Jurkat, Clone E6-1 (cell line): ENCODE data around the gene TTC23.
"Not testable (repeated sequence)": the region's sequence is repeated elsewhere in the genome, so short reads cannot be mapped to it uniquely, and the experiment has no call there.

ENCODE experiments used
- DNase-seq: peaks from one replicate; pipeline ENCODE4 v3.0.0-alpha.2; 2011; ENCODE audit warnings: low read depth, low spot score
- H3K4me3 ChIP-seq: 2 replicates; pipeline ENCODE4 v1.5.1; 2011; ENCODE audit warnings: mild to moderate bottlenecking, low read length, control low read depth, moderate library complexity

Gene TTC23

GRCh38 chr15:99210334-99210733, 39.0 kb downstream of the TTC23 start:
- no peak for DNase-seq
- H3K4me3 ChIP-seq = no peak overlapping the region

- no peak for DNase-seq
- no peak overlapping the region for H3K4me3 ChIP-seq
Observed at GRCh38 chr15:99209326-99209725, 40.1 kb downstream of the TTC23 start.

DNA sequence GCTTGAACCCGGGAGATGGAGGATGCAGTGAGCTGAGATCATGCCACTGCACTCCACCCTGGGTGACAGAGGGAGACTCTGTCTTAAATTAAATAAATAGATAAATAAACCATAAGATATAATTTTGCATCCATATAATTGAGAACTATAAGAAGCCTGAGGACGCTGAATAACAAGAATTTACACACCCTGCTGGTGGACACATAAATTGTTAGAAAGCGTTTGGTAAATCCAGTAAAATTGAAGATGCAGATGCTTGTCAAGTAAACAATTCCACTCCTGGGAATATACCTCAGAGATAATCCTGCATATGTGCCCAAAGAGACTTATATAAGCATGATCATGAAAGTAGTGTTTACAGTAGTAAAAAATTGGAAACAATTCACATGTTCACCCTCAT, 41.7 kb downstream of the TTC23 start:
- H3K4me3 ChIP-seq = no peak overlapping the region

GRCh38 chr15:99202176-99202552, 47.2 kb downstream of the TTC23 start:
- DNase-seq = no peak
- no peak overlapping the region for H3K4me3 ChIP-seq

More for the DNA sequence above, 41.7 kb downstream of the TTC23 start:
- no peak for DNase-seq

DNA sequence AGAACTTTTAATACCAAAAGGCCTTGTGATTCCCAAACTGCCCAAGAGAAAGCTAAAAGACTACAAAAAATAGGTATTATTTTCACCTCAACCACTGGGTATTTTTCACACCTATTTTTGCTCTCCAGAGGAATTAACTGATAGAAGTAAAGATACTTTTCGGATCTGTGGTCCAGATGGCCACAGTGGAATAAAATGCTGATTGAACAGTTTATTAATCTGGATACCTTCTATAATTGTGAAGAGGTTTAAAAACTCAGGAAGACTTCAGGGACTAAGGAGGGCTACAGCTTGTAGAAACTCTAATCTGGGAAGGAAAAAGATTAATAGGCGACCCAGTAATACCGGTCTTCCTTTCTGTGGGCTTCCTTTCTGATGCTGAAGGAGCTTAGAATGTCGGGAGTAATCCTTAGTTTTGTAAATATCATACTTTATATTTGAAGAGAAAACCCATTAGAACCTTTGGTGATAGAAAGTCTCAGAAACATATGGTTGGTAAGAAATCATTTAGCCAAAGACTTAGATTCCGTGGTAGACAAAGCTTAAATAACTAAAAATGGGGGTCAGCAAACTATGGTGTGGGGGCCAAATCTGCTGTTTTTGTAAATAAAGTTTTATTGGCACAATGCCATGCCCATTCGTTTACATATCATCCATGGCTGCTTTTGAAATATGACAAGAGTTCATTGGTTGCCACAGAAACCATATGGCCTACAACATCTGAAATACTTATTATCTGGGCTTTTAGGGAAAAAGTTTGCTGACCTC, 47.8 kb downstream of the TTC23 start:
- no peak for DNase-seq
- H3K4me3 ChIP-seq = no peak overlapping the region

GRCh38 chr15:99197856-99198255, 51.5 kb downstream of the TTC23 start:
- no peak for DNase-seq
- no peak overlapping the region for H3K4me3 ChIP-seq

DNA sequence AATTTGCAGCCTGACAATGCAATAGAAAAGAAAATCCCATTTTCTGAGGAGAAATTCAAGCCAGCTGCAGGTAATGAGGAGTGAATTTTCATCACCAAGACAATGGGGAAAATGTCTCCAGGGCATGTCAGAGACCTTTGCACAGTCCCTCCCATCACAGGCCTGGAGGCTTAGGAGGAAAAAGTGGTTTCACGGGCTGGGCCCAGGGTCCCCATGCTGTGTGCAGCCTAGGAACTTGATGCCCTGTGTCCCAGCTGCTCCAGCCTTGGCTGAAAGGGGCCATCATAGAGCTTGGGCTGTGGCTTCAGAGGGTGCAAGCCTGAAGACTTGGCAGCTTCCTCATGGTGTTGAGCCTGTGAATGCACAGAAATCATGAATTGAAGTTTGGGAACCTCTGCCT, 57.2 kb downstream of the TTC23 start:
- DNase-seq, H3K4me3 ChIP-seq: not testable (repeated sequence)

- H3K4me3 ChIP-seq = no peak overlapping the region
Observed at GRCh38 chr15:99187936-99188335, 61.4 kb downstream of the TTC23 start.

DNA sequence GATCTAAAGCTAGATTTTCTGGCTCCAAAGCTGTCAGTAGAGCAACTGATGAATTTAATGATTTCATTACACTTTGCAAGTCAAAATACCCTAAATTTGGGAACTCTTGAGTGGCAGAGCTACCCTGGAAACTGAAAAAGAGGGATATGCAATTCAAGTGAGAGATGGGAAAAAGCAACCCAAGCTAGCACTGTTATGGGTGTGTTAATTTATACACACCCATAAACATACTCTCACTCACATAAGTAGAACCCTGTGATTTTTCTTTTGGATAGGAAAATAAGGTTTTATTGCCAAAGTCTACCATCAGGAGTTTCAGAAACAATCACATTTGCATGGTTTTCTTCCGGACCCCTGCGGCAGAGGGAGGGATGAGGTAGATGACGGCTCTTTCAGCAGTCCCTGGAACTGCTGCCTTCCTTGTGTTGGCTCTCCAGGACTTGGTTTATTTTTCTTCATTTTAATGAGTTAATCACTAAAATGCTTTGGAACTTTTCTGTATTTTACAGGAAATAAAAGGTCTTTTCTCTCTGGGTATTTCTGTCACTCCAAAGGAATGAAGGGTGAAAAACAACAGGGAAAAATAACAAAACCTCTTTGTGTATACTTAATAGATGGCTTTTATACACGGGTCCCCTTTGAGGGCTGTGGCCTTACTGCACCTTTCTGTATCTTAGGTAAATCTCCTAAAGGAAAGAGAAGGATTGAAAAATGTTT, 63.8 kb downstream of the TTC23 start:
- H3K4me3 ChIP-seq = no peak overlapping the region
- no peak for DNase-seq

More at GRCh38 chr15:99187936-99188335, 61.4 kb downstream of the TTC23 start:
- no peak for DNase-seq

DNA sequence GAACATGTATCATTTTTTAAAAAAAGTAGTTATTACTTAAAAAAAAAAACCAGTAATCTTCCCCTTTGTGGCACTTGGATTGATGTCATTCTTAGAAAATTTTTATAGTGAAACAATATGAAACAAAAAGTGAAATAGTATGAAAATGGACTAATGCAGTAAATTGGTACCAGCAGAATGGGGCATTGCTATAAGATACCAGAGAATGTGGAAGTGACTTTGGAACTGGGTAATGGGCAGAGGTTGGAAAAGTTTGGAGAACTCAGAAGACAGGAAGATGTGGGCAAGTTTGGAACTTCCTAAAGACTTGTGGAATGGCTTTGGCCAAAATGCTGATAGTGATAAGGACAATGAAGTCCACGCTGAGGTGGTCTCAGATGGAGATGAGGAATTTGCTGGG, 66.6 kb downstream of the TTC23 start:
- no peak overlapping the region for H3K4me3 ChIP-seq

DNA sequence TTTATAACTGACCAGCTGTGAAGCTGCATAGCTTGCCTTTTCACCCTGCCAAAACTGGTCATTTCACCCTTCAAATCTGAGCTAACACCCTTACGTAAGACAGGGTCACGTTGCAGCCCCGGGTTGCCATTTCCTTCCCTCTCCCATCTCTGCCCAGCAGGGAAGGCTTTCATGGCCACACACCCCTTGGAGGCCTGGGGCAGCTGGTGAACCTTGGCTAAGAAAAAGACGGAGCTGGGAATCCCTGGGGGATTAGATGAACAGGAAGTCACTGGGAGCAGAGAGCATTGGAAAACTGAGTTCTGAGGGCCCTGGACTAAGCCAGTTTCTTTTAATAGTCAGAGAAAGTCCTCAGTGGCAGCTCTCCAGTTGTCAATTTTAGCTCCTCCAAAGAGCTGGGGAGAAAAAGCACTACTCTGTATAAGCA, 67.8 kb downstream of the TTC23 start:
- no peak overlapping the region for H3K4me3 ChIP-seq
- no peak for DNase-seq

More for the DNA sequence above, 66.6 kb downstream of the TTC23 start:
- DNase-seq = no peak

DNA sequence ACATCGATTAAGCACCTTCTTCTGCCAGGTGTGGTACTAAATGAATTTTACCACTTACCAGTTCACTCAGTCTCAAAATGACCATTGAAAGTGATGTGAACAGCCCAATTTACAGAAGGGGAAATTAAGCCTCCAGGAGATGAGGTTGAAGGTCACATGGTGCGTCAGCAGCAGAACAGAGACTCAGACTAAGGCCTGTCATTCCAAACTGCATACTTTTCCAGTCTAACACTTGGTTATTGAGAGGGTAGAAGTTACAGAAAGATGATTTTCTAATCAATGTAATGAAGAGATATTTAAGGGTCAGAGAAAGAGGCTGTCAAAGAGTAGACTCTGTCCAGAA, 68.4 kb downstream of the TTC23 start:
- no peak overlapping the region for H3K4me3 ChIP-seq
- no peak for DNase-seq

DNA sequence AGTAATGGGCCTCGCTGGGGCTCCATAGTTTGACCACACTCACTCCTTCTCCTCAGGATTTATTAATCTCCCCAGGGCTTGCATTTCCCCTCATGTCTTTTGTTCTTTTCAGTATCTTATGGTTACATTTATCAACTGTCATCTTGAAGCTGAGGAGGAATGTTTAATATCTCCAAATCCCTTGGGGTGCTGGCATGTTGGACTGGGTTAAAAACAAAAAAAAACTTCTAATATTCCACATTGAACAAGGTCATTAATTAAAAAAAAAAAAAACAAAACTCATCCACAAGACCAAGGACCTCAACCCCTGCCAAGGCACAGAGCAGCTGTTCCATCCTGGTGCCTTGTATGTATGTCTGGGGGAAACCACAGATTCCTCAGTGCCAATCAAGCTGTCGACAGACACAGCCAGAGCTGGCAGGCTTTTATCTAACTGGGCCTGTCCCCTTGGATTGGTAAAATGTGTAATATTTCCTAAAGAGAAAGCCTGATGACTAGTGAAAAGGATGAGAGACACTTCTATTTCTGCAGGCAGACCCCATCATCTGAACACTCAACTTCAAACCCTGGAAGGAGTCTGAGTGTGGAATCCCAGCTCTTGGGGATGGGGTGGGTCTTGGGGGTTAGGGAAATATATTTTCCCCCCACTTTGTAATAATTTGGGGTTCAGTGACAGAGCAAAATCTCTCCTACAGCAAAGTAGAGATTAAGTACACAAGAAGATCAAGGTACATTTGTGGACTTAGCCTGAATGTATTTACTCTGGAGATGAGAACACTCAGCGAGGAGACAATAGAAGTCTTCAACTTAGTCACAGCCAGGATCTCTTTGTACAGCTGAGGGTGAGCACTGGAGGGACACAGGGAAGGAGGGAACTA, 69.1 kb downstream of the TTC23 start:
- no peak overlapping the region for H3K4me3 ChIP-seq
- DNase-seq = no peak

GRCh38 chr15:99177679-99178078, 71.7 kb downstream of the TTC23 start:
- DNase-seq = no peak
- H3K4me3 ChIP-seq = no peak overlapping the region

DNA sequence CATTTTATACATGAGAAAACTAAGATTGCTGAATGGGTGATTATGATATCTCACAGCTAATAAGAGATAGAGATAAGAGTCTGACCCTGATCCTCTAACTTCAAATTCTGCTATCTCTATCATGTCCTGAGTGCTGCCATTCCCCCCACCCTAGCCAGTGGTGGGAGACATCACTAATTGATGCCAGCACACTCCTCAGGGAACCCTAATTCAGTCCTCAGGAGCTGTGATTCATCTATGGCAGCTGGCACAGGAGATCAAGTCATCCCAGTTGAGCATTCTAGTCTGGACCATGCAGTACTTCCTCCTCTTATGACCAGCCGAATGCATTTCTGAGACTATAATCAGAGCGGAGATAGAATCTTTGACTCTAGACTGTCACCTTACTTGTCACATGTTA, 72.6 kb downstream of the TTC23 start:
- no peak for DNase-seq

DNA sequence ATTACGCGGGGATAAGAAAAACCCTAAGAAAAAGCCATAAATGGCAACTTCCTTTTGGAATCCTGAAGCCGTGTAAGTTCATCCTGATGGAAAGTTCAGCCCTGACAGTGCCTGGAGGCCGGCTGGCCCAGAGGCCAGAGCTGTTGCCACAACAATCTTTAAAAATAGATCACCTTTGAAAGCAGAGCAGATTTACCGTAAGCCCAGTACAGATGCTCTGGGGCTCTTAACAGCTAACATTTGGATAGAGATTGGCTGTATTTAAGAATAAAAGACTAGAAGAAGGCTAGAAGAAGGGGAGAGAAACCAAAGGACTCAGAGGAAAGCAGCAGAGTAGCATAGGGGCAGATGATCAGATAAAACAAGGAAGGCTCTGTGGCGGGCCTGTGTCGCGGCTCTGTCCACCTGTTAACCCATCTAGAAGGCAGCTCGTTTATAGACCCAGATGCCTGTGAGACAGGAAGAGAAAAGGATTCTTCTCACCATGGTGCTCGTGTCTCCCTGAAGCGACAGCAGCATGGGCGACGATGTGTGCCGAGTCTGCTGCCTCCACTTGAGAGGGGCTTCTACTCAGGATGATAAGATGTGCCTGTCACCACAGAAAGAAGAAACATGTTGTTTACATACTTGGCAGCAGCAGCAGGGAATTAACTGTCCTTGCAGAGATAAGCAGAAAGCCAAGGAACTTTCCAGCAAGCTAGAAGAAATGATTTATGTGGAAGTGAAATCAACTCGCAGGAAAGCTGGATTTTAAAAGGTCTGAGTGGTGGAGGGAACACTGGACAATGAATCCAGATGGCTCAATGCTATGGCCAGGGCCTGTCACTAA, 74.6 kb downstream of the TTC23 start:
- H3K4me3 ChIP-seq = no peak overlapping the region
- no peak for DNase-seq

More for the DNA sequence above, 72.6 kb downstream of the TTC23 start:
- H3K4me3 ChIP-seq = no peak overlapping the region

DNA sequence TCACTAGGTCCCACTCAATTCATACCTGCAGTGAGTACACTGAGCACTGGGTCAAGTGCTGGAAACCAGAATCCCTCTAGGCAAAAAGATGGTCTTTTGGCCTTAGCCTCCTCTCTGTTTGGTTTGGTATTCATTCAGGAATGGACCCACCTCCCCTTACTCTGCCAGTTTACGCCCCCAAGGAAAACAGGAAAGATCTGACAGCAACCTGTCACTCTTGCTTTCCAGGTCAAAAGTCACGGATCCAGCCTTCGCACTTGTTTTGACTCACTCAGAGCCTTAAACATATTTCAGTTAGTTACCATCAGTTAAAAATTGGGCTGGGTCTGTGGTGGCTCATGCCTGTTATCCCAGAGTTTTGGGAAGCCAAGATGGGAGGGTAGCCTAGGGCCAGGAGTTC, 76.4 kb downstream of the TTC23 start:
- H3K4me3 ChIP-seq = no peak overlapping the region
- DNase-seq = no peak

DNA sequence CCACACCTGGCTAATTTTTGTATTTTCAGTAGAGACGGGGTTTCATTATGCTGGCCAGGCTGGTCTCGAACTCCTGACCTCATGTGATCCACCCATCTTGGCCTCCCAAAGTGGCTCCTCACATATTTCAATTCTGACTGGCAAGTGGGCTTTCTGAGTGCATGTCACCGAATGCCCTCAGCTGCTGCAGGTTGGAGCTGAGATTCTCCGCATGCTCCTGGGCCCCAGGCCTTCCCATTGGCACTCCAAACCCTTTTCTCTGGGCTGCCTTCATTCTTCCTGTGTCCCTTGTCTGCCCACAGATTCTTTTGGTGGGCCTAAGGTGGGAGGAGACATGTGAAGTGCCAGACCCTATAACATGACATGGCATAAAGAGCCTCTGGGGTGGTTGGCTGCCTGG, 77.2 kb downstream of the TTC23 start:
- H3K4me3 ChIP-seq = no peak overlapping the region
- DNase-seq = no peak

- H3K4me3 ChIP-seq = no peak overlapping the region
- DNase-seq = no peak
Observed at GRCh38 chr15:99170476-99171065, 78.8 kb downstream of the TTC23 start.
